RKO (cell line): Measurements from ENCODE around the gene FAM228B.
A peak's percentile ranks its signal among the peaks of the same experiment; 100 is the strongest.
"Not testable (repeated sequence)": the region's sequence is repeated elsewhere in the genome, so short reads cannot be mapped to it uniquely, and the experiment has no call there.

Source experiments
- DNase-seq: peaks from one replicate; pipeline ENCODE4 v3.0.0-alpha.2; 2016; ENCODE audit warnings: low spot score

The FAM228B gene

GRCh38 chr2:24102677-24103076 lies 20.6 kb upstream of the FAM228B start:
- DNase-seq = no peak

GRCh38 chr2:24104110-24104650 lies 19.1 kb upstream of the FAM228B start:
- no peak for DNase-seq

- DNase-seq = no peak
These were observed 18.4 kb upstream of the FAM228B start for GRCh38 chr2:24104906-24105305.

GRCh38 chr2:24105816-24106215 lies 17.5 kb upstream of the FAM228B start:
- no peak for DNase-seq

GRCh38 chr2:24106786-24107185 lies 16.5 kb upstream of the FAM228B start:
- no peak for DNase-seq

- no peak for DNase-seq
These were observed 15.9 kb upstream of the FAM228B start for GRCh38 chr2:24107336-24107735.

- DNase-seq = not testable (repeated sequence)
These were observed 13.8 kb upstream of the FAM228B start for GRCh38 chr2:24109431-24109830.

- DNase-seq = no peak
These were observed 12.5 kb upstream of the FAM228B start for GRCh38 chr2:24110660-24111303.

- DNase-seq = no peak
These were observed 11.8 kb upstream of the FAM228B start for GRCh38 chr2:24111407-24111901.

- no peak for DNase-seq
These were observed 8.2 kb upstream of the FAM228B start for GRCh38 chr2:24115057-24115456.

GRCh38 chr2:24117902-24118301 lies 5.4 kb upstream of the FAM228B start:
- no peak for DNase-seq

- DNase-seq = no peak
These were observed 2.2 kb upstream of the FAM228B start for GRCh38 chr2:24121066-24121465.

GRCh38 chr2:24121469-24121868 lies 1.8 kb upstream of the FAM228B start:
- DNase-seq = no peak

GRCh38 chr2:24122366-24123194 lies 689 bp upstream of the FAM228B start:
- no peak for DNase-seq

GRCh38 chr2:24123922-24124580 lies 782 bp downstream of the FAM228B start:
- peak; percentile 50 for DNase-seq

- no peak for DNase-seq
These were observed 2.7 kb downstream of the FAM228B start for GRCh38 chr2:24125956-24126355.

- no peak for DNase-seq
These were observed 9.3 kb downstream of the FAM228B start for GRCh38 chr2:24132543-24132942.

GRCh38 chr2:24140305-24140704 lies 17.0 kb downstream of the FAM228B start:
- DNase-seq = not testable (repeated sequence)

GRCh38 chr2:24147364-24147763 lies 24.1 kb downstream of the FAM228B start:
- peak; percentile 16 for DNase-seq

- DNase-seq = no peak
These were observed 29.3 kb downstream of the FAM228B start for GRCh38 chr2:24152413-24153197.

GRCh38 chr2:24153478-24153877 lies 30.2 kb downstream of the FAM228B start:
- DNase-seq = no peak

- no peak for DNase-seq
These were observed 34.9 kb downstream of the FAM228B start for GRCh38 chr2:24158131-24158530.
